B cell (primary cell): ENCODE results near the gene PCDH1.

ENCODE experiments used
- EZH2 ChIP-seq: IDR thresholded peaks from 2 replicates; pipeline ENCODE4 v1.6.1; 2012; ENCODE audit warnings: borderline replicate concordance, low read depth, mild to moderate bottlenecking, moderate library complexity, low read length; ENCODE audit not compliant: insufficient read depth, poor library complexity, severe bottlenecking
- TF ChIP-seq, protein P1 (sequence below): fragments of 200-600 bp; IDR thresholded peaks from one replicate; pipeline ENCODE4 v1.8.0; 2022; ENCODE audit warnings: antibody characterized with exemption, mild to moderate bottlenecking

DNA sequence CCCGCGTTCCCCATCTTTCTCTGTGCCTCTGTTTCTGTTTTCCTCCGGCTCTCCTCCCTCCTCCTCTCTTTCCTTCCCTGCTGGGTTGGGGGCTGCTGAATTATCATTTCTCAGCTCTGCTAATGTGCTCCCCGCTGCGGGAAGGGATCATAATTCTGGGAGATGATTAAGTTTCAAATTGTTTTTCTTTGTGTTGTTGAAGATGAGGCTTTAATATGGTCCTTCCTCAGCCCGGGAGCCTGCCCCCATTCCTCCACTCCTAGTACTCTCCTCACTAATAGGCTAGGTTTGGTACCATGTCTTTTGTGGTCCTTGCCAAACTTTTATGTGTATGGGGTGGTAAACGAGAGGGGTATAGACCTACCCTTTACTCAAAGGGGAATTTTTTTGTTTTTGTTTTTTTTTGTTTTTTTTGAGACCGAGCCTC is 5.7 kb upstream of the PCDH1 start:
- TF ChIP-seq, protein P1, sequence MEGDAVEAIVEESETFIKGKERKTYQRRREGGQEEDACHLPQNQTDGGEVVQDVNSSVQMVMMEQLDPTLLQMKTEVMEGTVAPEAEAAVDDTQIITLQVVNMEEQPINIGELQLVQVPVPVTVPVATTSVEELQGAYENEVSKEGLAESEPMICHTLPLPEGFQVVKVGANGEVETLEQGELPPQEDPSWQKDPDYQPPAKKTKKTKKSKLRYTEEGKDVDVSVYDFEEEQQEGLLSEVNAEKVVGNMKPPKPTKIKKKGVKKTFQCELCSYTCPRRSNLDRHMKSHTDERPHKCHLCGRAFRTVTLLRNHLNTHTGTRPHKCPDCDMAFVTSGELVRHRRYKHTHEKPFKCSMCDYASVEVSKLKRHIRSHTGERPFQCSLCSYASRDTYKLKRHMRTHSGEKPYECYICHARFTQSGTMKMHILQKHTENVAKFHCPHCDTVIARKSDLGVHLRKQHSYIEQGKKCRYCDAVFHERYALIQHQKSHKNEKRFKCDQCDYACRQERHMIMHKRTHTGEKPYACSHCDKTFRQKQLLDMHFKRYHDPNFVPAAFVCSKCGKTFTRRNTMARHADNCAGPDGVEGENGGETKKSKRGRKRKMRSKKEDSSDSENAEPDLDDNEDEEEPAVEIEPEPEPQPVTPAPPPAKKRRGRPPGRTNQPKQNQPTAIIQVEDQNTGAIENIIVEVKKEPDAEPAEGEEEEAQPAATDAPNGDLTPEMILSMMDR, result no peak
- no peak for TF ChIP-seq EZH2
